ENCODE data around the gene GAL3ST1.
A peak's percentile ranks its signal among the peaks of the same experiment; 100 is the strongest.
"Not testable (repeated sequence)": the region's sequence is repeated elsewhere in the genome, so short reads cannot be mapped to it uniquely, and the experiment has no call there.

GAL3ST1 gene, protein sequence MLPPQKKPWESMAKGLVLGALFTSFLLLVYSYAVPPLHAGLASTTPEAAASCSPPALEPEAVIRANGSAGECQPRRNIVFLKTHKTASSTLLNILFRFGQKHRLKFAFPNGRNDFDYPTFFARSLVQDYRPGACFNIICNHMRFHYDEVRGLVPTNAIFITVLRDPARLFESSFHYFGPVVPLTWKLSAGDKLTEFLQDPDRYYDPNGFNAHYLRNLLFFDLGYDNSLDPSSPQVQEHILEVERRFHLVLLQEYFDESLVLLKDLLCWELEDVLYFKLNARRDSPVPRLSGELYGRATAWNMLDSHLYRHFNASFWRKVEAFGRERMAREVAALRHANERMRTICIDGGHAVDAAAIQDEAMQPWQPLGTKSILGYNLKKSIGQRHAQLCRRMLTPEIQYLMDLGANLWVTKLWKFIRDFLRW

DNA sequence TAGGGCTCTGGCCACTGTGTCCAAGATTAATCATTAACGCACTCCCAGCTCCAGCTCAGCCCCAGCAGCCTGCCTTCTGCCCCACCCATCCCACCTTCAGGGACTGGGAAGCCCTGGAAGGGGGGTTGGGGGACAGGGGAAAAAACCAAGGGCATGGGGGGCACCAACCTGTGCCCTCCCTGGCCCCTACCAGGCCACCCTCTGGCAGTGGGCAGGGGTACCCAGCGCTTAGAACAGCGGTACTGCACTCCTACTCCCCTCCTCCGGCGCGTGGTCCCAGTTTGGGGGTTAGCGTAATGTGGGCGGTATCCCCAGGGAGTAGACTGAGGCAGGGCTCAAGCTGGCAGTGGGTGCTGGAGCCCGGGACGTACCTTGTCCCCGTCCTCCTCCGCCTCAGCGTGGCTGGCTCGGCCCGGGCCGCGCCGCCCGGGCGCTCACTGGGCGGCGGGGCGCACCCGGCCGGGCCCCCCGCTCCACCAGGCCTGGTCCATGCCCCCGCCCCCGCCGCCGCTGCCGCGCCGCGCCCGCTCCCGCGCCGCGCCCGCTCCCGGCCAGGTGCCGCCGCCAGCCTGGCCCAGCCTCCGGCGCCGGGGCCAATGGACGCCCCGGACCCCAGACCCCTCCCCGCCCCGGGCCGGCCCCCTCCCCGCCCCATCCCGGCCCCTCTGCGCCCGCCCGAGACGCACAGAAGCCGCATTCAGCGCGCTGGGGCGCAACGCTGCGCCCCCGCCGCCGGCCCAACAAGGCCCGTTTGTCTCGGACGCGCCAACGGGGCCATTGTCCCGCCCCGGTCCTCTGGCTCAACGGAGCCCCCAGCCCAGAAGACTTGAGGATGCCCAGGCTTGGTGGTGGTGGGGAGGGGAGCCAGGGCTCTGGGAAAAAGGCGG, at the start of gene GAL3ST1:
Gene GAL3ST1 (minus strand): TSS at position 571 of the 887 bp plus-strand sequence. CDS start 17,273 bp downstream, outside the sequence.
- DNase-seq: peak; percentile 53

GRCh38 chr22:30619909-30620308, 45.4 kb upstream of the GAL3ST1 start:
- not testable (repeated sequence) for DNase-seq

DNA sequence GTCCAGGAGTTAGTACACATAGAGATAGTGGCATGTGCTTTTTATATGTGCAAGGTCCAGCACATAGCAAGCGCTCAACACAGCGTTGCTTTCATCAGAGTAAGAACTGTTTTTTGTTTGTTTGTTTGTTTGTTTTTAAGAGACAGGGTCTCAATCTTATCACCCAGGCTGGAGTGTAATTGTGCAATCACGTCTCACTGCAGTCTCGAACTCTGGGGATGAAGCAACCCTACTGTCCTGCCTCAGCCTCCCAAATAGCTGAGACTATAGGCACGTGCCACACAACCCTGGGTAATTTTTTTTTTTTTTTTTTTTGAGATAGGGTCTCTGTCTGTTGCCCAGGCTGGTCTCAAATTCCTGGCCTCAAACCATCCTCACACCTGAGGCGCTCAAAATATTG, 43.4 kb upstream of the GAL3ST1 start:
- no peak for DNase-seq

GRCh38 chr22:30615543-30615954, 41.1 kb upstream of the GAL3ST1 start:
- no peak for DNase-seq

DNA sequence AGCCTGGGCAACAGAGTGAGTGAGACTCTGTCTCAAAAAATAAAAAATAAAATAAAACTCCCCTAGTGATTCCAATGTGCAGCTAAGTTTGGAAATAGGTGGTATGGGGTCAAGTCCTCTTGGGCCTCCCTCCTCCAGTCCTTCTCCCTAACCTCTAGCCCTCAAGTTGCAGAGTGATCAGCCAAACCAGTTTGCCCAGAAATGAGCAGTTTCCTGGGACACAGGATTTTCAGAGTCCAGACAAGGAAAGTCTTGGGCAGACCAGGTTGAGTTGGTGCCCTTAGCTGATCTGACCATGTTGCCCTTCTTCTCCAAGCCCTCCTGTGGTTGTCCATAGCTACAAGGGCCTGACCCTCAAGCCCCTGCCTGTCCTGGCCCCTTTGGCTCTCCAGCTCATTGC, 40.4 kb upstream of the GAL3ST1 start:
- no peak for DNase-seq

DNA sequence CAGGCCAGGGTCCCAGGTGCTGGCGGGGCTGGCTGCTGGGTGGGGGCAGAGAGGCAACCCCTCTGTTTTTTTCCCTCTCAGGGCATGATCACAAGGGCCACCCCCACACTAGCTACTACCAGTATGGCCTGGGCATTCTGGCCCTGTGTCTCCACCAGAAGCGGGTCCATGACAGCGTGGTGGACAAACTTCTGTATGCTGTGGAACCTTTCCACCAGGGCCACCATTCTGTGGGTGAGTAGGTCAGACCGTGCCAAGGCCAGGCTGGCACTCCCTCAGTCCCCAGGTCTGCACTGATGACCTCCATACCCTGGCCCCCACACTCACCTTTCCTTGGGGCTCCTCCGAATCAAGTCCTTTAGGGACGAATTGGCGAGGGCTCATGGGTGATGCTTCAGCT, 39.8 kb upstream of the GAL3ST1 start:
- no peak for DNase-seq

DNA sequence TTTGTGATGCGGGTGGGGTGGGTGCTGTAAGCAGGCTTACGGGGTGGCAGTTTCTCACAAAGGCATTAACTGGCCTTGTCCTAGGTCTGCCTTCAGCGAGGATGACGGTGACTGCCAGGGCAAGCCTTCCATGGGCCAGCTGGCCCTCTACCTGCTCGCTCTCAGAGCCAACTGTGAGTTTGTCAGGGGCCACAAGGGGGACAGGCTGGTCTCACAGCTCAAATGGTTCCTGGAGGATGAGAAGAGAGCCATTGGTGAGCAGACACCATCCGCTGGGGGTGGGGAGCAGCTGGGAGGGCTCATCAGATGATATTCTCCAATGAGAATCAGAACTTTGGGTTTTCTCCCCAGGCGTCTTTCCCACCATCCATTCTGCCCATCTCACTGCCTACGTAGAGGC, 38.3 kb upstream of the GAL3ST1 start:
- no peak for DNase-seq

GRCh38 chr22:30611197-30611596, 36.7 kb upstream of the GAL3ST1 start:
- DNase-seq: no peak

DNA sequence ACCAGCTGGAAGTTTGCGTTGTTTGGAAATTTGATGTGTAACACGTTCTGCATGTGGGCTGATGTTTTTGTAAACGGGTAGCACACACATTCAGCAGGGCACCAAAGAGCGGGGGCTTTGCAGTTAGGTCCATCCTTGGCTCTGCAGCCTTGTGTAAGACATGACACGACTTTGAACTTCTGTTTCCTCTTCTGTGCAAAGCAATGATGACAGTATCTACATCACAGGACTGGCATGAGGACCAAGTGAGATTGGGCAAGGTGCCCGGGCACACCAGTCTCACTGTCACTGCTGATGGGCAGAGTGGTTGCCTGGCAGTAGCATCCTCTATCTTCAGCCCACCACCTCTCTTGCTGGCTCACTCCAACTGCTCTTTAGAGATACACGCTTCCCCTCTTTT, 35.8 kb upstream of the GAL3ST1 start:
- DNase-seq: no peak

DNA sequence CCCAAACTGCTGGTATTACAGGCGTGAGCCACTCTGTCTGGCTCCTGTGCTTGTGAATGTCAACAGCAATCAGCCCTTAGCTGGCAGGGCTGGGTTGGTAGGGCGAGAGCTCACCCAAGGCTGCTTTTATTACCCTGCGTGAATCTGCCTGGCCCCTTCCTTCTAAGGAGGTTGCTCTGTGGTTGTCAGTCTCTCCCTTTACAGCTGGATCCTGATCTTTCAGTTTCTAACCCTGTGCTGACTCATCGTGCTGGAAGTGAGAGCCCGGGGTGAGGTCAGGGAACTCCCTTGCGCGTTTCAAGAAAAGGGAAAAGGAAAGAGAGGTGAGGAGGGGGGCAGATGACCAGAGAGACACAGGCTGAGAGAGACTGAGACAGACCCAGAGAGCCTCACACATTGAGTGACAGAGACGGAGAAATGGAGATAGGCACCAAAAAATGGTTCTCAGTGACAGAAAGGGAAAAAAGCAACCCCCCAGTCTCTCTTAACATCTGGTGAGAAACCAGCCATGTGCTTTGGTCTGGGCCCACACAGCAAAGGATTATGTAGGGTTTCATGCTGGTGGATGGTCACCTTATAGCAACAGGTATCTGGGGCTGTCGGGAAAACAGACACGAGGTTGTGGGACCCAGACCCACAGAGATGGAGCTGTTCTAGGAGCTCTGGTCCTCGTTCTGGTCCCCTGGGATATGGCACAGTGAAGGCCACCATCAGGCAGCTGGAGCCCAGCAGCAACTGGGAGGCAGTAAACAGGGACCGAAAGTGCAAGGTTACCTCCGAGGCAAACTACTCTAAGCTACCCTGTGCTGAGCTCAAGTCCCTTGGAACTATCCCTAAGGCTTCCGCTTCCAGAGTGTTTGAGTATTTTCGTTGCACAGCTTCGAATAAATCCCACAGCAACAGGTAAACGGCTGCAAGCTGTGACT, 35.1 kb upstream of the GAL3ST1 start:
- no peak for DNase-seq

GRCh38 chr22:30607939-30608338, 33.5 kb upstream of the GAL3ST1 start:
- DNase-seq: no peak

- DNase-seq: no peak
These were observed 33.0 kb upstream of the GAL3ST1 start for GRCh38 chr22:30607300-30607930.

GRCh38 chr22:30606455-30607299, 32.2 kb upstream of the GAL3ST1 start, which contains the start of gene TCN2:
TSS of gene TCN2 (plus strand) at chr22:30607174. CDS start at chr22:30607332, 158 bp downstream.
- peak; percentile 91 for DNase-seq

DNA sequence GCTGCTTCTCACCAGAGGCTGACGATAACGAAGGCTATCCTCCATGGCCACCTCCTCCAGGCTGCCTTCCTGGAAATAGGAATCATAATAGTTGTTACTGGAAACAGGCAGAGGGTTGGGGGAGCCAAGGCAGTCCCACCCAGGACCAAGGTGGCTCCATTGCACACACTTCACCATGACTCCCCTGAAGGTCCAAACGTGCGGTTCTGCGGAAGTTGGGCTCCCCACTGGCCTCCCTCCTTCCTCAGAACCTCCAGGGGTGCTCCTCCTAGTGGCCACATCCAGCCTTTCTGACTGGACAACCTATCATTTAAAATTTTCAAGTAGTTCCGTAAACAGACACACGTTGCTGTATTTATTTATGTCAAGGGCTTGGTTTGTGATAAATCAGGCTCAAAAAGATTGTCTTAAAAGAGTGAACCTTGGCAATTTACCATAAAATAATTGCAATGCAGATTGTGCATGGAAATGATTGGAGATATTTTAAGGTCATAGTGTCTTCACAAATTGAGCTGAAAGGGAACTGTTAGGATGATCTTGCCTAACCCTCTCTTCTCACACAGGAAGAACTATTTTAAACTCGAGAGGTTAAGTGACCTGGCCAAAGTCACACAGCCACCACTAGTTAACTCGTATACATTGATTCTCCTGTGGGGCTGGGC, 31.1 kb upstream of the GAL3ST1 start:
- peak; percentile 68 for DNase-seq

- DNase-seq: no peak
These were observed 30.3 kb upstream of the GAL3ST1 start for GRCh38 chr22:30604723-30605122.

- no peak for DNase-seq
These were observed 29.3 kb upstream of the GAL3ST1 start for GRCh38 chr22:30603801-30604200.

GRCh38 chr22:30602049-30602448, 27.6 kb upstream of the GAL3ST1 start:
- peak; percentile 21 for DNase-seq

GRCh38 chr22:30601464-30601863, 27.0 kb upstream of the GAL3ST1 start:
- no peak for DNase-seq

DNA sequence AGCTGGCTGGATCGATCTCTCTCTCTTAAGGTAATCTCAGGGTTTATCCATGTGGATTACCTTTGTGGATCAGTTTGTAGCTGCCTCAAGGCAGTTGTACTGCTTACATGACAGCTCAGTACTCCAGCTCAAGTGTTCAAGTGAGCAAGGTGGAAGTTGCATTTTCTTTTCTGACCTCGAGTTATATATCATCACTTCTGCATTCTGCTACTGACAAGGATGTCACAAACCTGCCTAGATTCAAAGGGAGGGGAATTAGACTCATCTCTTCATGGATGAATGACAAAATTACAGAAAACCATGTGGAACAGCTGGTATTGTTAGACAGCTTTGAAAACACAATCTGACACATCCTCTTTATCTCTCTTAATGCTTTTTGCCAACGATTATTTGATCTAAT, 26.5 kb upstream of the GAL3ST1 start:
- DNase-seq: peak; percentile 45

GRCh38 chr22:30598986-30599385, 24.5 kb upstream of the GAL3ST1 start:
- no peak for DNase-seq

DNA sequence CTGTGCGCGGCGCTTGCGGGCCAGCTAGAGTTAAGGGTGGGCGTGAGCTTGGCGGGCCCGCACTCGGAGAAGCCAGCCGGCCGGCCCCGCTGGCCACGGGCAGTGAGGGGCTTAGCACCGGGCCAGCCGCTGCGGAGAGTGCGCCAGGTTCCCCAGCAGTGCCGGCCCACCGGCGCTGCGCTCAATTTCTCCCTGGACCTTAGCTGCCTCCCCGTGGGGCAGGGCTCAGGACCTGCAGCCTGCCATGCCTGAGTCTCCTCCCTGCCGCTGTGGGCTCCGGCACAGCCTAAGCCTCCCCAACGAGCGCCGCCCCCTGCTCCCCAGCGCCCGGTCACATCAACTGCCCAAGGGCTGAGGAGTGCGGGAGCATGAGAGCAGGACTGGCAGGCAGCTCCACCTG, 22.4 kb upstream of the GAL3ST1 start:
- DNase-seq: no peak

Measured in eye (tissue), 1 donor.